GM12865 (cell line): ENCODE measurements around the gene KCNJ6.

Experiments used
- DNase-seq: peaks from one replicate; pipeline ENCODE4 v3.0.0; 2010; ENCODE audit warnings: low read depth
- H3K4me3 ChIP-seq: 2 replicates; pipeline ENCODE4 v1.5.1; 2011; ENCODE audit warnings: mild to moderate bottlenecking, low read depth, low read length, control low read depth
- CTCF ChIP-seq: IDR thresholded peaks from 2 replicates; pipeline ENCODE4 v1.5.1; 2011; ENCODE audit warnings: low read length, control low read depth, low read depth, inconsistent platforms; ENCODE audit not compliant: insufficient read depth; ENCODE audit errors: missing control alignments

Gene KCNJ6

DNA sequence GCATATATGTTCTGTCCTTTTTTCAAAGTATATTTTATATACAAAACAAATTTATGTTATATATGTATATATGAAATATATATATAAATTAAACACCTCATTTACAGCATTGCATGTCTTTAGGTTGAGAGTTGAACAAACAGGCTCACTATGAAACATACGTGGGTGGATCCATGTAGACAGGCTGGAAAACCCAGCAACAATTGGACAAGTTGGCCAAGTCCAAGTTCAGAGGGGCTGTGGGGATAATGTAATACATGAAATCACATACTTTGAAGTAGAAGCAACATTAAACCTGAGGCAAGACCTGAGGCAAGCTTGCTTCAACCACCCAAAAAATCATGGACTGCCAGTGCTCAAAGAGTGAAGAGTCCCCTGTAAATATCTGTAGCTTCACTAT is 39.7 kb downstream of the KCNJ6 start:
- no peak for TF ChIP-seq CTCF

GRCh38 chr21:37874904-37875780 is 41.1 kb downstream of the KCNJ6 start:
- H3K4me3 ChIP-seq = no peak overlapping the region
- TF ChIP-seq CTCF = no peak
- peak; percentile 22 for DNase-seq

More for the DNA sequence above, 39.7 kb downstream of the KCNJ6 start:
- DNase-seq = no peak
- no peak overlapping the region for H3K4me3 ChIP-seq

DNA sequence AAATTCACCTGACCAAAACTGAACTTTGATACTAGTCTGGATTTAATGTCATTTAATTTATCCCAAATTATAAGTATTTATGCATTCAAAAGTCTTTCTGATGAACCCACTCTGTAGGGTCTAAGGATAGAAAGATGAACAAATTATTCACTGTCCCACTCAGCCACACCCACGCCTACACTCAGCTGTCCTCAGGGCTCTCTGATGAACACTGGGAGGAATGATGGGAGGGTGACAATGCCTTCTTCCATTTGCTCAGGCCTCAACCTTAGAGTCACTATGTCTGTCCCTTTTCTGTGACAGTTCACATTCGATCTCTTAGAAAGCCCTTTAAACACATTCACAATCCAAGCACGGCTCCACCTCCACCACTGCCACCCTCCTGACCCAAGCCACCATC is 41.8 kb downstream of the KCNJ6 start:
- no peak for TF ChIP-seq CTCF
- no peak overlapping the region for H3K4me3 ChIP-seq
- DNase-seq = no peak

DNA sequence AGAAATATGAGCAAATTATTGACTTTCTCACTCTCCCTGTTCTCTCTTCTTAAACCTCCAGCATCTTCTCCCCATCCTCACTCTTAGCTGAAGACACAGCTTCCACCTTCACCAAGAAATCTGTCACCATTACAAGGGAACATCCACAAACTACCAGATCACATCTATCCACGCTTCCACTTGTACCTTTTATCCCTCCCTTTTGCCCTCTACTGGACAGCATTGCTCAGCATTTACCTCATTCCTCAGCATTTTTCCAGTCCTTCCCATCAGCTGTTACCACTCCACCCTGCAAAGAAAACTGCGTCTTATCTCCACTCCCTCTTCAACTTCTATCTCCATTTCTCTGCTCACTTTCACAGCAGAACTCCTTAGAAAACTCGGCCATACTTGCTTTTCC is 42.6 kb downstream of the KCNJ6 start:
- no peak for TF ChIP-seq CTCF
- no peak for DNase-seq
- H3K4me3 ChIP-seq = no peak overlapping the region

GRCh38 chr21:37871121-37871862 is 45.0 kb downstream of the KCNJ6 start:
- TF ChIP-seq CTCF = no peak
- no peak for DNase-seq
- no peak overlapping the region for H3K4me3 ChIP-seq

GRCh38 chr21:37870221-37870620 is 46.0 kb downstream of the KCNJ6 start:
- DNase-seq = no peak
- no peak for TF ChIP-seq CTCF
- H3K4me3 ChIP-seq = no peak overlapping the region
